ENCODE data around the gene ATP6V0A1.
"Not testable (repeated sequence)": the region's sequence is repeated elsewhere in the genome, so short reads cannot be mapped to it uniquely, and the experiment has no call there.

Gene ATP6V0A1

DNA sequence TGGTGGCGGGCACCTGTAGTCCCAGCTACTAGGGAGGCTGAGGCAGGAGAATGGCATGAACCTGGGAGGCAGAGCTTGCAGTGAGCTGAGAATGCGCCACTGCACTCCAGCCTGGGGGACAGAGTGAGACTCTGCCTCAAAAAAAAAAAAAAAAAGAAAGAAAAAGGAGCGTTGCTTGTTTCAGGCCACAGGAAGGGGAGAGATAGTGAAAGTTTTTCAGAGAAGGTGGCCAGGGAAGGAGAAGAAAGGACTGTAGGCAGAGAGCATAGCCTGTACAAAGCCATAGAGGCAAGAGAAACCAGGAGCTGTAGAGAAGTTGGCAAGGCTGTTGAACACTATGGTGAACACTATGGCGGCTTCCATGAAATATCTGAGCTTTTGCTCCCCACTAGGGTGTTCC, 81.9 kb downstream of the ATP6V0A1 start:
- DNase-seq (ENCODE audit: low read depth in 2 of 2): not testable (repeated sequence)

DNA sequence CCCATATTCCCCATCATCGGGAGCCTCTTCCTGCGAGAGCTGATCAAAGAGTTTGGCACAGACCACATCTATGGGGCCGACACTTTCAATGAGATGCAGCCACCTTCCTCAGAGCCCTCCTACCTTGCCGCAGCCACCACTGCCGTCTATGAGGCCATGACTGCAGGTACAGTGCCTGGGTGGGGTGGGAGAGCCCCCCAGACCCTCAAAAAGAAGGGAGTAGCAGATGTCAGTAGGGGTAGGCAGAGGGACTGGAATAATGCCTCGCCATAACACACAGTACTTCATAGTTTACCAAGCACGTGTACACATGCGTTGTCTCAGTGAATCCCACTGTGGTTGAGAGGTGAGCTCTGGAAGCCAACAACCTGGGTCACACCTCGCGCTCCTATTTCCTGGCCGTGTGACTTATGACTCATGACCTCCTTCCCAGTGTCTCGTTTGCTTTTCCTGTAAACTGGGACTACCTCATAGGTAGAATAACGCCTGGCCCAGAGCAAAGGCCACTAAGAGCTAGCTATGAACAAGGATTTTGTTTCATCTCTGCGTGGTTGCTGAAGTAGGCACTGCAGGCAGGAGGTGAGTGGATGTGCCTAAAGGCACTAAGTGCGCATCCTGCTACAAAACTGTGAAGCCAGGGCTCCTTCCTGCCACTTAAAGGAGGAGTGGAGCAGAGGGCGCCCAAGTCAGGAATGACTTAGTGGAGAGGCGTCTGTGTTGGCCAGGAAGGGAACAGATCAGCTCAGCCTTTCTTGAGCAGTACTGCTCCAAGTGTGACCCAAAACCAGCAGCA, 82.6 kb downstream of the ATP6V0A1 start:
- no peak for DNase-seq (ENCODE audit: low read depth in 2 of 2)

GRCh38 chr17:42543190-42544079, 84.8 kb downstream of the ATP6V0A1 start:
- DNase-seq (ENCODE audit: low read depth in 2 of 2): no peak

DNA sequence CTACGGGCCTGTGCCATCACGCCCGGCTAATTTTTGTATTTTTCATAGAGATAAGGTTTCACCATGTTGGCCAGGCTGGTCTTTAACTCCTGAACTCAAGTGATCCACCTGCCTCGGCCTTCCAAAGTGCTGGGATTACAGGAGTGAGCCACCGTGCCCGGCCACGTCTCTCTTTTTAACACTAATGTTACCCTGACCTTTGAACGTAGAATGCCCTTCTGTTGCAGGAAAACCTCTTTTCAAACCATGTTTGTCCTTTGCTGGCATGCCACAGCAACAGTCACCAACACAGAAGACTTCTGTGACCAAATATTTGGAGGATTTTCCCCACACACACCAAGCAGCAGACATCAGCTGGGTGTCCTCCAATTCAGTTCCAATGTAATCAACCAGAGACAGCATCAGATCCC, 86.2 kb downstream of the ATP6V0A1 start:
- DNase-seq (ENCODE audit: low read depth in 2 of 2): no peak

DNA sequence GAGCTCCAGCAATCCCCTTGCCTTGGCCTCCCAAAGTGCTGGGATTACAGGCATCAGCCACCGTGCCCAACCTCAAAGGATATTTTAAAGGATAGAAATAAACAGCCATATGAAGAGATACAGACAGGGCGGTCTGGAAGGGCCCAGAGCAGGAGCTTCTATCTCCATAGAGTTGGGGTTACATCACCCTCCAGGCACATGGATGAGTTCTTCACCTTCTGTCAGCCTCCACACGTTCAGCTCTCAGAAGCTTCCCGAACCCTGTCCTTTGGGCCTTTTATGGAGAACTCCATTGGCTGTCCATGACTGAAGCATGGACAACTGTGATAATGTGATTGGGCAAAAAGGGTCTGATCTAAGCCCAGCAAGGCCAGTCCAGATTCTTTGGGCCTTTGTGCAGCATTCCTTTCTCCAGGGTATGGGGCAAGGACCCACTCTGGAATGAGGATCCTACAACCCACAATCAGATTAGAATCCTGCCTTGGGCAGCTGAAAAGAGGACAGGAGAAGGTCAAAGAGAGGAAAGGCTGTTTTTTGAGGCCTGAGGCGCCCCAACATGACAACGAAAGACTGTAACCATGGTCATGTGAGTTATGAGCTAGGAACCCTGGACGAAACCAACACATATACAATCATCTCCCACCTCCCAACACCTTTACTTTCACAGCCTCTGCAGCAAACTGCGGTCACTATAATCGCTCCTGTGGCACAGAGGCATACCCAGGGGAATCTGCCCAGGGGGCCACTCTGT, 87.3 kb downstream of the ATP6V0A1 start:
- DNase-seq (ENCODE audit: low read depth in 2 of 2): not testable (repeated sequence)

DNA sequence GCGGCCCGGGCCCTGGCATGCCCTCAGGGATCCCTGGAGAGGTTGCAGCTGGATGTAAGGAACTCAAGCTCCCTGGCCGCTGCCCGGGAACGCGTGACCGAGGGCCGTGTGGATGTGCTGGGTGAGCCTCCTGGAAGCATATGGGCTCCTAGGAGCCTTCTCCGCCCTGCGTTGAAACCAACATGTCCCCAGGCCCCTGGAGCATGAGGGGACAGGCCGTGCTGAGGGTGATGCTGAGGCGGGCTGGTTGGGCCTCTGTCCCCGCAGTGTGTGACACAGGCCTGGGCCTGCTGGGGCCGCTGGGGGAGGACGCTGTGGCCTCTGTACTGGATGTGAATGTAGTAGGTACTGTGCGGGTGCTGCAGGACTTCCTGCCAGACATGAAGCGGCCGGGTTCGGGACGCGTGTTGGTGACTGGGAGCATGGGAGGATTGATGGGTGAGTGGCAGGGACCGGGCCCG, 88.4 kb downstream of the ATP6V0A1 start:
- DNase-seq (ENCODE audit: low read depth in 2 of 2): no peak

- no peak for DNase-seq (ENCODE audit: low read depth in 2 of 2)
Observed at GRCh38 chr17:42547698-42548069, 89.0 kb downstream of the ATP6V0A1 start.

- DNase-seq (ENCODE audit: low read depth in 2 of 2): peak; percentile 75 to 76
Observed at GRCh38 chr17:42548070-42548837, 89.6 kb downstream of the ATP6V0A1 start.

DNA sequence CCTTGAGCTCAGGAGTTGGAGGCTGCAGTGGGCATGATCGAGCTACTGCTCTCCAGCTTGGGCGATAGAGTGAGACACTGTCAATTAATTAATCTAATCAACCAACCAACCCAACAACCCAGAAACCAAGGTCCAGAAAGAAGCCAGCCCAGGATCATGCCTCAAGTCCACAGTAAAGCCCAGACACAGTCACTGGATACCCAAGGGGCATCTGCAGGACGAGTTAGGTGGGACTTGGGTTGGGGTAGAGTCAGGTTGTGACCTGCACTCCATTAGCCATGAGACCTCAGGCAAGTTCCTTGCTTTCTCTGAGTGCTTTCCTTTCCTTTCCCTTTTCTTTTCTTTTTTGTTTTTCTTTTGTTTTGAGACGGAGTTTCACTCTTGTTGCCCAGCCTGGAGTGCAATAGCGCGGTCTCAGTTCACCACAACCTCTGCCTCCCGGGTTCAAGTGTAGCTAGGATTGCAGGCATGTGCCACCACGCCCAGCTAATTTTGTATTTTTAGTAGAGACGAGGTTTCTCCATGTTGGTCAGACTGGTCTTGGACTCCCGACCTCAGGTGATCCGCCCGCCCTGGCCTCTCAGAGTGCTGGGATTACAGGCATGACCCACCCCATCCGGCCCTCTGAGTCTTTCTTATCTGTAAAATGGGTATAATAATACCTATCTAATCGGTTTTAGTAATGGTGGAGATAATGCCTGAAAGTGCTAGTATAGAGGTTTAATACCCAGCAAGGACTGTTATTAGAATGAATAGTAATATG, 90.5 kb downstream of the ATP6V0A1 start:
- DNase-seq (ENCODE audit: low read depth in 2 of 2): no peak

DNA sequence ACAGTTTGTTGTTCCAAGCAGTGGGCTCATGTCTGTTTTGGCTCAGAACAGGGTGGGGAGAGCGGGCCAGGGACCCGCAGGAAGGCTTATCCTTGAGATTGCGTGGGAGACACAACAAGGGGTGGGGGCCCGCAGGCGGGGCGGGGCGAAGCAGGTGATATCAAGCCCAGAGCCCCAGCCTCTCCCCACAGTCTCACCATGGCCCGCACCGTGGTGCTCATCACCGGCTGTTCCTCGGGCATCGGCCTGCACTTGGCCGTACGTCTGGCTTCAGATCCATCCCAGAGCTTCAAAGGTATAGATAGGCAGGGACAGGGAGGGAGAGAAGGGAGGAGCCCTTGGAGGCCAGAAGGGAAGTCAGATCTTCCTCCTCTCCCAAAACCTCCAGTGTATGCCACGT, 94.1 kb downstream of the ATP6V0A1 start, which contains the start of gene HSD17B1:
Gene HSD17B1 (plus strand): TSS at position 188 of the 400 bp plus-strand sequence. CDS start 11 bp downstream, at position 199.
- DNase-seq (ENCODE audit: low read depth in 2 of 2): not testable (repeated sequence)

GRCh38 chr17:42553161-42553818, 94.6 kb downstream of the ATP6V0A1 start:
- DNase-seq (ENCODE audit: low read depth in 2 of 2): no peak

DNA sequence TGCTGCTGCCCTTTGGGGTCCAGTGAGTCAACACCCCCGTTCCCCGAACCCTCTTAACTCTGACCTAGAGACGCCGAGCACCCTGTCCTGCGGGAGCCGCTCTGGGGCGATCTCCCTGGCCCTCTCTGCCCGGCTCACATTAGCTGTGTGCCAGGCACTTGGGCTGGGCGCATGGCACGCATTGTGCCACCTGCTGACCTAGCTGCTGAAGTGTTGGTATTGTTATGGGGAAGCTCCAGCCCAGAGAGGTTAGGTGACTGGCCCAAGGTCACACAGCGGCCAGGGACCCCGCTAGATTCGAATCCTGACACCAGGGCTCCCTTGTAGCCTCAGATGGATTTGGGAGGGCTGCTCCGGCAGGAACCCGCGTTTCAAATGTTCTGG, 95.2 kb downstream of the ATP6V0A1 start:
- no peak for DNase-seq (ENCODE audit: low read depth in 2 of 2)

- peak in 1 of 2 donors; percentile 67 for DNase-seq (ENCODE audit: low read depth in 2 of 2)
Observed at GRCh38 chr17:42554250-42555121, 95.8 kb downstream of the ATP6V0A1 start.

GRCh38 chr17:42555122-42555622, 96.5 kb downstream of the ATP6V0A1 start:
- no peak for DNase-seq (ENCODE audit: low read depth in 2 of 2)

GRCh38 chr17:42555961-42556617, 97.4 kb downstream of the ATP6V0A1 start:
- not testable (repeated sequence) for DNase-seq (ENCODE audit: low read depth in 2 of 2)

GRCh38 chr17:42559075-42559474, 100.4 kb downstream of the ATP6V0A1 start:
- DNase-seq (ENCODE audit: low read depth in 2 of 2): no peak

DNA sequence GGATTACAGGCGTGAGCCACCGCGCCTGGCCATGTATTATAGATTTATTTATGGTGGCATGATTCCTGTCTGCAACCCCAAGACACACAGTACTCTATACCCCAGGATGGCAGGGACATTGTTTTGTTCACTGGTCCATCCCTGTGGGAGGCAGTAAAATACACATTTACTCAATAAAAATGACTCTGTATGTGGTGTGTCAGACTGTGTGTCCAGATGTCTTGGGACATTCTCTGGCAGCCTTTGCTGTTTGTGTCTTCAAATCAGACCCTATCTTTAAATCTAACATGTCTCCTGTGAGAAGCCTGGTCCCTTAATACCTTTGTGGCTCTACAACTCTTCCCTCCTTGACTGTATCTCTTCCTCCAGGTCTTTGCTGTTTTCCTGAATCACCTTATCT, 101.6 kb downstream of the ATP6V0A1 start:
- DNase-seq (ENCODE audit: low read depth in 2 of 2): no peak

DNA sequence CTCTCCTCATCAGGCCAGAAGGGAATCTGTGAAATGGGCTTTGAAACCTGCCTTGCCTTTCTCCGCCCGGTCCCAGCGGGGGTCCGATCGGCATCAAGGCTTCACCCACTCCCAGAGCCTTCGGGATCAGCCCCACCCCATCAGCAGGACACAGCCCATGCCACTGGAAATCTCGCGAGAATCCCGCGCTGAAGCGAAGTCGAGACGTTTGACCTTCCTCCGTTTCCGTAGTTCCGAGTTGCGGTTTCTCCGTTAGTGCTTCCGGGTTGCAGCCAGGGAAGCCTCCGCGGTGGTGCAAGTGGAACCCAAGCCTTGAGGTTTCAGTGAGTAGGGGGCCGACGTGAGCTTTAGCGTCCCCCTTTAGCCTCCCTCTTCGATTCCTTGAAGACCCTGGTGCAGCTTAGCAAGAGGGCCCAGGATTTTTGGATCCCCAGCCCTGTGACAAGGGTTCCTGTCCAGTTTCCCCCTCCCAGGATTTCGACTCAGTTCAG, 103.3 kb downstream of the ATP6V0A1 start, which contains the start of gene COASY:
Gene COASY (plus strand): TSS at position 252 of the 491 bp plus-strand sequence. CDS start 475 bp downstream, outside the sequence.
- peak; percentile 86 to 91 for DNase-seq (ENCODE audit: low read depth in 2 of 2)
